IMR-90 (cell line): ENCODE results near the gene NKX2-3. TPM values are rescaled to one million over a fixed set of nuclear protein-coding genes. Genes with fewer than 3 reads are reported as not detected.

Source experiments
- ATAC-seq: fragments of 200-7000 bp; cut with Tn5 transposase; 2 replicates; pipeline ENCODE4 v1.9.1; 2020; ENCODE audit warnings: low read depth, mild to moderate bottlenecking, moderate library complexity
- BruUV-seq: library from RNA; stranded (reverse); fragments of 400-500 nt; replicated peaks from 2 replicates; lab custom pipeline; 2021; lab: Mats Ljungman, UMichigan
- CTCF ChIA-PET: fragments of 300-600 bp; formaldehyde crosslinking; extraction: SDS; loops from one replicate; lab custom pipeline; 2021; ENCODE audit warnings: antibody characterized with exemption; lab: Yijun Ruan, JAX
- POLR2A ChIA-PET: fragments of 300-600 bp; sonication (Branson Sonifier 250); formaldehyde crosslinking; loops from one replicate; lab custom pipeline; 2022; ENCODE audit warnings: antibody characterized with exemption; ENCODE audit not compliant: unreplicated experiment; lab: Charles Lee
- DNase-seq: peaks from one replicate; pipeline ENCODE4 v3.0.0; 2013
- H2AFZ ChIP-seq: replicated peaks from 2 replicates; pipeline ENCODE3; 2013; ENCODE audit warnings: low read length, mild to moderate bottlenecking; ENCODE audit not compliant: poor library complexity
- H2AK5ac ChIP-seq: 2 replicates; pipeline ENCODE4 v1.6.1; 2013; ENCODE audit warnings: low read depth, low read length, inconsistent platforms
- H2AK9ac ChIP-seq: replicated peaks from 2 replicates; pipeline ENCODE3; 2013; ENCODE audit warnings: mild to moderate bottlenecking, low read depth, low read length, moderate library complexity; ENCODE audit not compliant: poor library complexity
- H2BK120ac ChIP-seq: 2 replicates; pipeline ENCODE4 v1.6.1; 2013; ENCODE audit warnings: low read depth, low read length, inconsistent platforms
- H2BK15ac ChIP-seq: 3 replicates; pipeline ENCODE4 v1.6.1; 2013; ENCODE audit warnings: low read depth, low read length, inconsistent platforms
- H2BK20ac ChIP-seq: 2 replicates; pipeline ENCODE4 v1.6.1; 2013; ENCODE audit warnings: low read depth, mild to moderate bottlenecking, inconsistent platforms, low read length, moderate library complexity
- H2BK5ac ChIP-seq: 2 replicates; pipeline ENCODE4 v1.6.1; 2013; ENCODE audit warnings: mild to moderate bottlenecking, low read depth, low read length, inconsistent platforms; ENCODE audit not compliant: poor library complexity, severe bottlenecking
- H3K14ac ChIP-seq: replicated peaks from 2 replicates; pipeline ENCODE4 v1.6.1; 2013; ENCODE audit warnings: low read depth, low read length, inconsistent platforms
- H3K18ac ChIP-seq: 2 replicates; pipeline ENCODE4 v1.6.1; 2013; ENCODE audit warnings: low read depth, low read length, control low read depth
- H3K23ac ChIP-seq: 2 replicates; pipeline ENCODE4 v1.6.1; 2013; ENCODE audit warnings: low read depth, low read length, inconsistent platforms
- H3K27ac ChIP-seq: 2 replicates; pipeline ENCODE4 v1.5.1; 2013; ENCODE audit warnings: mild to moderate bottlenecking, control low read depth, low read length; ENCODE audit not compliant: insufficient read depth
- H3K27me3 ChIP-seq: 2 replicates; pipeline ENCODE4 v1.6.1; 2013; ENCODE audit warnings: low read length; ENCODE audit not compliant: control insufficient read depth, insufficient read depth
- H3K36me3 ChIP-seq: 2 replicates; pipeline ENCODE4 v1.6.1; 2013; ENCODE audit warnings: low read length, mixed read lengths; ENCODE audit not compliant: control insufficient read depth, insufficient read depth
- H3K4ac ChIP-seq: 2 replicates; pipeline ENCODE4 v1.6.1; 2013; ENCODE audit warnings: low read depth, low read length, inconsistent platforms
- H3K4me1 ChIP-seq: 2 replicates; pipeline ENCODE4 v1.6.1; 2013; ENCODE audit warnings: low read length, mixed read lengths; ENCODE audit not compliant: control insufficient read depth, insufficient read depth
- H3K4me2 ChIP-seq: 2 replicates; pipeline ENCODE4 v1.6.1; 2013; ENCODE audit warnings: low read depth, mild to moderate bottlenecking, control low read depth, low read length, moderate library complexity
- H3K4me3 ChIP-seq: 2 replicates; pipeline ENCODE4 v1.5.1; 2013; ENCODE audit warnings: low read depth, mild to moderate bottlenecking, control low read depth, low read length, moderate library complexity; ENCODE audit not compliant: insufficient read depth
- H3K56ac ChIP-seq: 2 replicates; pipeline ENCODE4 v1.6.1; 2013; ENCODE audit warnings: low read length, inconsistent platforms; ENCODE audit not compliant: insufficient read depth; ENCODE audit errors: extremely low read depth
- H3K79me1 ChIP-seq, 2 experiments: 2 replicates each; pipeline ENCODE4 v1.6.1; 2013; ENCODE audit warnings: low read length in 2 of 2, inconsistent platforms in 1 of 2, low read depth in 1 of 2
- H3K9ac ChIP-seq: 2 replicates; pipeline ENCODE4 v1.6.1; 2013; ENCODE audit warnings: low read depth, low read length, control low read depth
- H3K9me1 ChIP-seq: 2 replicates; pipeline ENCODE4 v1.6.1; 2013; ENCODE audit warnings: low read length, inconsistent platforms; ENCODE audit not compliant: insufficient read depth
- H3K9me3 ChIP-seq: 2 replicates; pipeline ENCODE4 v1.6.1; 2013; ENCODE audit warnings: low read length; ENCODE audit not compliant: control insufficient read depth, insufficient read depth
- H4K20me1 ChIP-seq: 2 replicates; pipeline ENCODE4 v1.6.1; 2013; ENCODE audit warnings: low read length, inconsistent platforms; ENCODE audit not compliant: insufficient read depth
- H4K5ac ChIP-seq: 2 replicates; pipeline ENCODE4 v1.6.1; 2013; ENCODE audit warnings: mild to moderate bottlenecking, low read depth, low read length, control low read depth
- H4K8ac ChIP-seq, 2 experiments: 2 replicates each; pipeline ENCODE4 v1.6.1; 2013; ENCODE audit warnings: low read depth in 2 of 2, low read length in 2 of 2, control low read depth in 1 of 2, inconsistent platforms in 1 of 2
- H4K91ac ChIP-seq: 2 replicates; pipeline ENCODE4 v1.6.1; 2013; ENCODE audit warnings: low read depth, low read length, inconsistent platforms; ENCODE audit not compliant: insufficient read depth
- CTCF ChIP-seq: conservative IDR thresholded peaks from 2 replicates; pipeline ENCODE4 v1.5.1; 2012; ENCODE audit warnings: mild to moderate bottlenecking, low read depth, low read length, improper control_type of control experiment
- ELK1 ChIP-seq: fragments of 150-350 bp; IDR thresholded peaks from 2 replicates; pipeline ENCODE4 v1.6.1; 2016; ENCODE audit warnings: low read depth, mild to moderate bottlenecking, low read length, moderate library complexity, borderline replicate concordance
- FOS ChIP-seq: fragments of 150-350 bp; IDR thresholded peaks from 2 replicates; pipeline ENCODE4 v1.6.1; 2016; ENCODE audit warnings: low read depth, low read length
- MXI1 ChIP-seq: IDR thresholded peaks from 2 replicates; pipeline ENCODE4 v1.6.1; 2012; ENCODE audit warnings: low read depth, mild to moderate bottlenecking, low read length, moderate library complexity, borderline replicate concordance
- NFE2L2 ChIP-seq: fragments of 150-350 bp; IDR thresholded peaks from 2 replicates; pipeline ENCODE4 v1.6.1; 2016; ENCODE audit warnings: low read depth, mild to moderate bottlenecking, low read length
- POLR2A ChIP-seq: IDR thresholded peaks from 2 replicates; pipeline ENCODE4 v1.6.1; 2012; ENCODE audit warnings: mild to moderate bottlenecking, low read depth, low read length
- RAD21 ChIP-seq: IDR thresholded peaks from 2 replicates; pipeline ENCODE4 v1.6.1; 2012; ENCODE audit warnings: low read length, improper control_type of control experiment
- RCOR1 ChIP-seq: IDR thresholded peaks from 2 replicates; pipeline ENCODE4 v1.6.1; 2012; ENCODE audit warnings: mild to moderate bottlenecking, low read length, improper control_type of control experiment; ENCODE audit not compliant: insufficient replicate concordance
- WGBS, 2 experiments: methylation state at CpG; one replicate each; pipeline versions ENCODE4 v1.1.5 to v1.1.7; 2013; ENCODE audit warnings: missing lambda C conversion rate in 2 of 2; ENCODE audit not compliant: insufficient read length in 1 of 2; ENCODE audit errors: extremely low coverage in 2 of 2; 5-methylcytosine and 5-hydroxymethylcytosine counted together
- dilution Hi-C: fragments of 300-500 bp; cut with HindIII; formaldehyde crosslinking; loops from one replicate; pipeline ENCODE4 v1.14.3; 2018; ENCODE audit warnings: low sequenced_read_pairs; ENCODE audit not compliant: unreplicated experiment
- in situ Hi-C: fragments of 300-500 bp; cut with MboI; formaldehyde crosslinking; loops from 3 replicates; pipeline ENCODE4 v1.14.3; 2019; ENCODE audit warnings: low sequenced_read_pairs, inconsistent platforms, mixed read lengths
- intact Hi-C: fragments of 100-400 bp; cut with micrococcal nuclease; formaldehyde crosslinking; loops from 2 replicates; pipeline ENCODE4 v1.10.0; 2022
- polyA plus RNA-seq, 3 experiments: library from polyadenylated mRNA; depleted of rRNA; stranded (reverse); fragments of >200 nt; gene quantifications; 2 replicates each; pipeline ENCODE4 v1.2.3, GENCODE V29; 2012; ENCODE audit warnings: low replicate concordance in 1 of 3
- total RNA-seq: library from RNA; depleted of rRNA; stranded (reverse); fragments of >200 nt; gene quantifications from 2 replicates; pipeline ENCODE4 v1.2.3, GENCODE V29; 2012; rRNA removed

The NKX2-3 gene
- total and polyA plus RNA-seq, 2 of the 4 experiments (the other 2 are of a cell fraction), result not detected

- in situ Hi-C loops, result no loop called here
- CTCF ChIA-PET, result no interaction called here
- no peak overlapping the region for H2BK5ac ChIP-seq
Observed at GRCh38 chr10:99583687-99584086, 50.9 kb downstream of the NKX2-3 start.

More at GRCh38 chr10:99583687-99584086, 50.9 kb downstream of the NKX2-3 start:
- dilution Hi-C loops (no loop called here), intact Hi-C loops (no loop called here)
- no peaks in the 10 kb centered on the region for H4K20me1 ChIP-seq
- no TSS peak for BruUV-seq
- no peaks in the 10 kb centered on the region for H3K79me1 ChIP-seq
- H3K4me1 ChIP-seq, result no peaks in the 10 kb centered on the region
- no peak overlapping the region for H3K27ac ChIP-seq
- H4K8ac ChIP-seq, result no peak overlapping the region
- no peak overlapping the region for H3K18ac ChIP-seq
- H3K4me2 ChIP-seq, result no peak overlapping the region
- H4K91ac ChIP-seq, result no peak overlapping the region
- no peak overlapping the region for H4K5ac ChIP-seq
- no peak overlapping the region for H3K14ac ChIP-seq
- H3K36me3 ChIP-seq, result no peaks in the 10 kb centered on the region
- TF ChIP-seq NFE2L2 (no peak), ELK1 (no peak), CTCF (no peak), FOS (no peak), POLR2A (no peak), MXI1 (no peak), RAD21 (no peak), RCOR1 (no peak)
- POLR2A ChIA-PET, result no interaction called here
- DNase-seq (no peak), ATAC-seq (no peak)
- H3K27me3 ChIP-seq, result peaks cover 53% of the 10 kb centered on the region
- H3K4me3 ChIP-seq, result no peak overlapping the region
- H2AFZ ChIP-seq, result no peak overlapping the region
- no peaks in the 10 kb centered on the region for H3K9me1 ChIP-seq
- H3K23ac ChIP-seq, result no peak overlapping the region
- H2BK20ac ChIP-seq, result no peak overlapping the region
- no peak overlapping the region for H2BK15ac ChIP-seq
- H3K56ac ChIP-seq, result no peak overlapping the region
- H3K4ac ChIP-seq, result no peak overlapping the region
- 90% methylated on average over 2 of the region's 8 CpGs; no CpG with 5 or more reads in 1 of the 2 experiments for WGBS, 2 experiments
- no peak overlapping the region for H3K9ac ChIP-seq
- no peak overlapping the region for H2AK5ac ChIP-seq
- no peak overlapping the region for H2AK9ac ChIP-seq
- no peaks in the 10 kb centered on the region for H3K9me3 ChIP-seq
- H2BK120ac ChIP-seq, result no peak overlapping the region

Other genes starting within 250 kb of the NKX2-3 start
- 0.18 and 0.28 TPM in 2 replicates for gene CNNM1, start 203.6 kb upstream of the NKX2-3 start, total RNA-seq
- 0.32 and 0.39 TPM in 2 replicates for gene CNNM1, start 203.6 kb upstream of the NKX2-3 start, polyA plus RNA-seq (2012; rRNA removed)
- gene GOT1, start 102.3 kb upstream of the NKX2-3 start, total RNA-seq, result 38.6 and 46.1 TPM in 2 replicates
- 29.2 and 29.4 TPM in 2 replicates for gene GOT1, start 102.3 kb upstream of the NKX2-3 start, polyA plus RNA-seq (2012; rRNA removed)
- 9.2 and 13.1 TPM in 2 replicates for gene SLC25A28, start 87.5 kb downstream of the NKX2-3 start, total RNA-seq
- gene SLC25A28, start 87.5 kb downstream of the NKX2-3 start, polyA plus RNA-seq (2012; rRNA removed), result 26.3 and 29.8 TPM in 2 replicates
- 20.0 and 23.3 TPM in 2 replicates for gene ENTPD7, start 126.6 kb downstream of the NKX2-3 start, total RNA-seq
- 6.5 and 8.0 TPM in 2 replicates for gene ENTPD7, start 126.6 kb downstream of the NKX2-3 start, polyA plus RNA-seq (2012; rRNA removed)
- 40.1 and 41.1 TPM in 2 replicates for gene COX15, start 199.2 kb downstream of the NKX2-3 start, total RNA-seq
- gene COX15, start 199.2 kb downstream of the NKX2-3 start, polyA plus RNA-seq (2012; rRNA removed), result 17.3 and 18.9 TPM in 2 replicates
- gene CUTC, start 199.3 kb downstream of the NKX2-3 start, total RNA-seq, result 7.0 and 17.2 TPM in 2 replicates
- 9.1 and 10.2 TPM in 2 replicates for gene CUTC, start 199.3 kb downstream of the NKX2-3 start, polyA plus RNA-seq (2012; rRNA removed)
- gene ABCC2, start 249.7 kb downstream of the NKX2-3 start, total RNA-seq, result 0.28 and 0.36 TPM in 2 replicates
- gene ABCC2, start 249.7 kb downstream of the NKX2-3 start, polyA plus RNA-seq (2012; rRNA removed), result 0.21 and 0.22 TPM in 2 replicates